GM19025 (cell line): ENCODE data around the gene CAPN12.

Experiments used
- ATAC-seq: cut with Tn5 transposase; IDR thresholded peaks from one replicate; pipeline ENCODE4 v1.9.1; 2021; ENCODE audit warnings: mild to moderate bottlenecking, low read depth, moderate library complexity; ENCODE audit not compliant: unreplicated experiment

The CAPN12 gene

GRCh38 chr19:38727306-38727867 is 16.9 kb downstream of the CAPN12 start:
- no peak for ATAC-seq

- no peak for ATAC-seq
Measured at GRCh38 chr19:38726761-38727301, 17.4 kb downstream of the CAPN12 start.

GRCh38 chr19:38726284-38726673 is 18.0 kb downstream of the CAPN12 start:
- no peak for ATAC-seq

GRCh38 chr19:38725469-38726283 is 18.6 kb downstream of the CAPN12 start:
- no peak for ATAC-seq

- ATAC-seq: no peak
Measured at GRCh38 chr19:38723990-38724854, 20.1 kb downstream of the CAPN12 start.

GRCh38 chr19:38723606-38723965 is 20.7 kb downstream of the CAPN12 start:
- ATAC-seq: no peak

- no peak for ATAC-seq
Measured at GRCh38 chr19:38722947-38723605, 21.2 kb downstream of the CAPN12 start.

- ATAC-seq: no peak
Measured at GRCh38 chr19:38721979-38722773, 22.1 kb downstream of the CAPN12 start.

- ATAC-seq: no peak
Measured at GRCh38 chr19:38721496-38721895, 22.8 kb downstream of the CAPN12 start.

GRCh38 chr19:38720559-38721236 is 23.6 kb downstream of the CAPN12 start:
- ATAC-seq: no peak

GRCh38 chr19:38719761-38720558 is 24.3 kb downstream of the CAPN12 start:
- ATAC-seq: no peak

GRCh38 chr19:38718747-38719543 is 25.3 kb downstream of the CAPN12 start:
- no peak for ATAC-seq

- ATAC-seq: no peak
Measured at GRCh38 chr19:38717855-38718254, 26.4 kb downstream of the CAPN12 start.

- ATAC-seq: no peak
Measured at GRCh38 chr19:38717051-38717450, 27.2 kb downstream of the CAPN12 start.

- no peak for ATAC-seq
Measured at GRCh38 chr19:38715555-38715954, 28.7 kb downstream of the CAPN12 start.

GRCh38 chr19:38714354-38714778 is 29.9 kb downstream of the CAPN12 start:
- no peak for ATAC-seq

GRCh38 chr19:38713865-38714264 is 30.4 kb downstream of the CAPN12 start:
- ATAC-seq: no peak

GRCh38 chr19:38713227-38713649 is 31.0 kb downstream of the CAPN12 start:
- no peak for ATAC-seq
